A673 (cell line): Measurements from ENCODE around the gene TSPAN31. TPM values are rescaled to one million over a fixed set of nuclear protein-coding genes. Genes with fewer than 3 reads are reported as not detected.

Experiments
- BruUV-seq: library from RNA; stranded (reverse); fragments of 400-500 nt; replicated peaks from 2 replicates; lab custom pipeline; 2021; lab: Mats Ljungman, UMichigan
- CTCF ChIA-PET: fragments of 300-600 bp; sonication (Branson Sonifier 250); formaldehyde crosslinking; loops from one replicate; lab custom pipeline; 2022; ENCODE audit warnings: antibody characterized with exemption; lab: Charles Lee
- POLR2A ChIA-PET: fragments of 300-600 bp; sonication (Branson Sonifier 250); formaldehyde crosslinking; loops from one replicate; lab custom pipeline; 2022; ENCODE audit warnings: antibody characterized with exemption; ENCODE audit not compliant: low non-redundant PET; lab: Charles Lee
- DNase-seq: peaks from one replicate; pipeline ENCODE4 v3.0.0-alpha.2; 2015; ENCODE audit warnings: low spot score
- H3K27ac ChIP-seq: fragments of 200-600 bp; sonication (generic); 2 replicates; pipeline ENCODE4 v1.5.1; 2016; ENCODE audit warnings: mixed run types, low read depth, mild to moderate bottlenecking, mixed read lengths, antibody characterized with exemption, low read length; ENCODE audit not compliant: poor library complexity, severe bottlenecking
- H3K27me3 ChIP-seq: fragments of 200-600 bp; sonication (generic); replicated peaks from 2 replicates; pipeline ENCODE4 v1.6.1; 2017; ENCODE audit warnings: mixed run types, low read depth, mild to moderate bottlenecking, mixed read lengths, antibody characterized with exemption, low read length; ENCODE audit not compliant: insufficient read depth, poor library complexity
- H3K36me3 ChIP-seq: fragments of 200-600 bp; sonication (generic); 2 replicates; pipeline ENCODE4 v1.6.1; 2016; ENCODE audit warnings: mixed run types, mild to moderate bottlenecking, mixed read lengths, antibody characterized with exemption, low read length; ENCODE audit not compliant: insufficient read depth, poor library complexity, severe bottlenecking
- H3K4me1 ChIP-seq: fragments of 200-600 bp; sonication (generic); 2 replicates; pipeline ENCODE4 v1.6.1; 2017; ENCODE audit warnings: mixed run types, mild to moderate bottlenecking, mixed read lengths, antibody characterized with exemption, low read length; ENCODE audit not compliant: insufficient read depth, poor library complexity, severe bottlenecking
- H3K4me3 ChIP-seq: fragments of 200-600 bp; sonication (generic); 2 replicates; pipeline ENCODE4 v1.5.1; 2016; ENCODE audit warnings: low read depth, mixed run types, mild to moderate bottlenecking, mixed read lengths, low read length; ENCODE audit not compliant: poor library complexity, severe bottlenecking
- H3K9me3 ChIP-seq: fragments of 200-600 bp; sonication (generic); 2 replicates; pipeline ENCODE4 v1.6.1; 2016; ENCODE audit warnings: mixed run types, low read depth, mild to moderate bottlenecking, mixed read lengths, antibody characterized with exemption, low read length; ENCODE audit not compliant: poor library complexity, severe bottlenecking
- EZH2 ChIP-seq: fragments of 200-600 bp; sonication (generic); IDR thresholded peaks from 2 replicates; pipeline ENCODE4 v1.6.1; 2017; ENCODE audit warnings: borderline replicate concordance, low read depth, mild to moderate bottlenecking, mixed read lengths, antibody characterized with exemption, low read length; ENCODE audit not compliant: poor library complexity, severe bottlenecking
- intact Hi-C: fragments of 100-400 bp; cut with micrococcal nuclease; formaldehyde crosslinking; loops from one replicate; pipeline ENCODE4 v1.10.0; 2022; ENCODE audit not compliant: unreplicated experiment
- total RNA-seq: library from RNA; stranded (reverse); gene quantifications from 2 replicates; pipeline ENCODE4 v1.2.3, GENCODE V29; 2021
- TF ChIP-seq, protein P1 (sequence below): fragments of 300-800, 200-600 bp; sonication (generic); conservative IDR thresholded peaks from 2 replicates; pipeline ENCODE4 v1.5.1; 2017; ENCODE audit warnings: low read depth, mild to moderate bottlenecking, antibody characterized with exemption, low read length, moderate library complexity, mixed read lengths

Gene TSPAN31
- total RNA-seq, 1 experiment from 2014 or later, result 8.9 TPM

DNA sequence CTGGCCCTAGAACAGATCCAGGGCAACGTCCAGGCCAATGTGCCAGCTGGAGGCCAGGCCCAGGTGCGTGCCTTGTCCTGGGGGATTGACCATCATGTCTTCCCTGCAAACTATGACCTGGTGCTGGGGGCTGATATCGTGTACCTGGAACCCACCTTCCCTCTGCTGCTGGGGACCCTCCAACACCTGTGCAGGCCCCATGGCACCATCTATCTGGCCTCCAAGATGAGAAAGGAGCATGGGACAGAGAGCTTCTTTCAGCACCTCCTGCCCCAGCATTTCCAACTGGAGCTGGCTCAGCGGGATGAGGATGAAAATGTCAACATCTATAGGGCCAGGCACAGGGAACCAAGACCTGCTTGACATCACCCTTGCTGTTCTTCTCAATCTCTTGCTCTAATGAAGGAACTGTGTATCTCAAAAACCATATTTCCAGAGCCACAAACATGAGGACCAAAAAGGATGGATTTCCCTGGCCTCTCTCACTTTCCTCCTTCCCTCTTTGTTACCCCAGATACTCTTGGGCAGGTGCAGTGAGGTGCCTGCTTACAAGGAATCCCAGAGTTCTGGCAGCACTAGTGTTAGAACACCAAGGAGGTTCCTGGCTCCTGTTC lies 35.6 kb downstream of the TSPAN31 start:
- Histone ChIP-seq H3K36me3 (peaks cover 11% of the 10 kb centered on the region), H3K4me1 (no peaks in the 10 kb centered on the region), H3K27ac (no peak overlapping the region), H3K27me3 (no peaks in the 10 kb centered on the region), H3K9me3 (no peaks in the 10 kb centered on the region), H3K4me3 (no peak overlapping the region)
- no TSS peak for BruUV-seq
- TF ChIP-seq, protein P1, sequence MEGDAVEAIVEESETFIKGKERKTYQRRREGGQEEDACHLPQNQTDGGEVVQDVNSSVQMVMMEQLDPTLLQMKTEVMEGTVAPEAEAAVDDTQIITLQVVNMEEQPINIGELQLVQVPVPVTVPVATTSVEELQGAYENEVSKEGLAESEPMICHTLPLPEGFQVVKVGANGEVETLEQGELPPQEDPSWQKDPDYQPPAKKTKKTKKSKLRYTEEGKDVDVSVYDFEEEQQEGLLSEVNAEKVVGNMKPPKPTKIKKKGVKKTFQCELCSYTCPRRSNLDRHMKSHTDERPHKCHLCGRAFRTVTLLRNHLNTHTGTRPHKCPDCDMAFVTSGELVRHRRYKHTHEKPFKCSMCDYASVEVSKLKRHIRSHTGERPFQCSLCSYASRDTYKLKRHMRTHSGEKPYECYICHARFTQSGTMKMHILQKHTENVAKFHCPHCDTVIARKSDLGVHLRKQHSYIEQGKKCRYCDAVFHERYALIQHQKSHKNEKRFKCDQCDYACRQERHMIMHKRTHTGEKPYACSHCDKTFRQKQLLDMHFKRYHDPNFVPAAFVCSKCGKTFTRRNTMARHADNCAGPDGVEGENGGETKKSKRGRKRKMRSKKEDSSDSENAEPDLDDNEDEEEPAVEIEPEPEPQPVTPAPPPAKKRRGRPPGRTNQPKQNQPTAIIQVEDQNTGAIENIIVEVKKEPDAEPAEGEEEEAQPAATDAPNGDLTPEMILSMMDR, result no peak
- TF ChIP-seq EZH2, result no peak
- DNase-seq, result no peak
- ChIA-PET POLR2A (no interaction called here), CTCF (no interaction called here)
- intact Hi-C loops, result no loop called here

DNA sequence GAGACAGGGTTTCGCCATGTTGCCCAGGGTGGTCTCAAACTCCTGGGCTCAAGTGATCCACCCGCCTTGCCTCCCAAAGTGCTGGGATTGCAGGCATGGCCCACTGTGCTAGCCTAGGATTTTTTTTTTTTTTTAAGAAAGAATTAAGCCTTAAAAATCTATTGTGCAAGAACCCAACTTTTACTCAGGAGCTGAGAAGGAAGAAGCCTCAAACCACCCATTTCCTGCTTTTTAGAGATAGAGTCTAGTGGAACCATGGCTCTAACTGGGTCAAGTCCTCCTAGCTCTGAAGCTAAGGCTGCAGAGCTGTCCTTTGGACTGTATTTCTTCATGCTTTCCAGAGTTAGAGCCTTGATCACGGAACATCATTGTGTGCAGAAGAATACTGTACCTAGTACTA lies 36.4 kb downstream of the TSPAN31 start:
- no peak overlapping the region for H3K27ac ChIP-seq
- TF ChIP-seq, protein P1, result no peak
- no peak for TF ChIP-seq EZH2
- ChIA-PET POLR2A (interaction anchor here (0.6 kb wide), 1 partner anchor 421 kb away, joined by 11 read pairs; no protein-coding TSS in a partner anchor), CTCF (no interaction called here)
- BruUV-seq, result no TSS peak
- no peaks in the 10 kb centered on the region for H3K9me3 ChIP-seq
- intact Hi-C loops, result no loop called here
- peaks cover 19% of the 10 kb centered on the region for H3K36me3 ChIP-seq
- no peak overlapping the region for H3K4me3 ChIP-seq
- H3K4me1 ChIP-seq, result no peaks in the 10 kb centered on the region
- DNase-seq, result no peak
- no peaks in the 10 kb centered on the region for H3K27me3 ChIP-seq

DNA sequence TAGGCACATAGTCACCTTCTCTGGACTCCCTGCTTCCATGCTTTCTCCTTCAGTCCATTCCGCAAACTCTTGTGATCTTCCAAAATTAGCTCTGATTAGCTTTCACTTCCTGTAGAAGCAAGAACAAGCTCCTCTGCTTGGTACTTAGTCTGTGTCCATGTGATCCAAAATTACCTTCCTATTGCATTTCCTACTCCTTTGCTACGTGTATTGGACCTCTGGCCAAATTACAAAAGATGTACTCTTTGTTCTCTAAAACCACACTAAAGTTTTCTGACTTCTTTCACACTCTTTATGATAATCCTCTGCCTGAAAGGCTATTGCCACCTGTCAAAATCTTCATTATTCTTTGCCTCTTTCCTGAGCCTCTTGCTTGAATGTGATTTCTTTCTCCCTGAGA lies 37.0 kb downstream of the TSPAN31 start:
- no peak overlapping the region for H3K27ac ChIP-seq
- TF ChIP-seq, protein P1, result no peak
- TF ChIP-seq EZH2, result no peak
- ChIA-PET POLR2A (interaction anchor here (0.6 kb wide), 1 partner anchor 421 kb away, joined by 11 read pairs; no protein-coding TSS in a partner anchor), CTCF (no interaction called here)
- intact Hi-C loops, result no loop called here
- DNase-seq, result no peak
- no peaks in the 10 kb centered on the region for H3K4me1 ChIP-seq
- no peaks in the 10 kb centered on the region for H3K9me3 ChIP-seq
- no TSS peak for BruUV-seq
- H3K36me3 ChIP-seq, result peaks cover 25% of the 10 kb centered on the region
- no peaks in the 10 kb centered on the region for H3K27me3 ChIP-seq
- H3K4me3 ChIP-seq, result no peak overlapping the region
